NCI-H1417 (cell line): ENCODE data around the gene MRPL21.

Experiments
- DNase-seq, 3 experiments: peaks; one replicate each; lab custom pipeline; 2025; lab: John Stamatoyannopoulos, UW

The MRPL21 gene

GRCh38 chr11:68903288-68904247 is at the start of gene MRPL21, which contains the start of gene IGHMBP2:
Gene MRPL21, minus strand, starts transcription at chr11:68903832. Its CDS starts 22 bp downstream, at chr11:68903810.
Gene IGHMBP2, plus strand, starts transcription at chr11:68903891. Its CDS starts 62 bp downstream, at chr11:68903953.
- peak; percentile 82 to 87 (median 85) for DNase-seq

- no peak for DNase-seq
Measured at GRCh38 chr11:68950762-68951161, 47.1 kb upstream of the MRPL21 start.

- DNase-seq, result peak in 1 of 3 experiments; percentile 10
Measured at GRCh38 chr11:68950270-68950669, 46.6 kb upstream of the MRPL21 start.

GRCh38 chr11:68948935-68949334 is 45.3 kb upstream of the MRPL21 start:
- no peak for DNase-seq

- DNase-seq, result no peak
Measured at GRCh38 chr11:68948496-68948895, 44.9 kb upstream of the MRPL21 start.

- DNase-seq, result no peak
Measured at GRCh38 chr11:68947151-68947550, 43.5 kb upstream of the MRPL21 start.

- DNase-seq, result no peak
Measured at GRCh38 chr11:68946416-68947090, 42.9 kb upstream of the MRPL21 start.

- no peak for DNase-seq
Measured at GRCh38 chr11:68942751-68943271, 39.2 kb upstream of the MRPL21 start.

- DNase-seq, result no peak
Measured at GRCh38 chr11:68942095-68942620, 38.5 kb upstream of the MRPL21 start.

GRCh38 chr11:68941324-68942094 is 37.9 kb upstream of the MRPL21 start:
- no peak for DNase-seq

- DNase-seq, result no peak
Measured at GRCh38 chr11:68940651-68941323, 37.2 kb upstream of the MRPL21 start.

GRCh38 chr11:68939583-68940555 is 36.2 kb upstream of the MRPL21 start:
- no peak for DNase-seq

- DNase-seq, result no peak
Measured at GRCh38 chr11:68938816-68939582, 35.4 kb upstream of the MRPL21 start.

- DNase-seq, result no peak
Measured at GRCh38 chr11:68938088-68938487, 34.5 kb upstream of the MRPL21 start.

GRCh38 chr11:68936676-68937620 is 33.3 kb upstream of the MRPL21 start:
- DNase-seq, result no peak

GRCh38 chr11:68936358-68936636 is 32.7 kb upstream of the MRPL21 start:
- DNase-seq, result no peak

GRCh38 chr11:68935516-68936357 is 32.1 kb upstream of the MRPL21 start:
- no peak for DNase-seq
